Stimulated activated CD4-positive, alpha-beta T cell treated with anti-CD3 and anti-CD28 coated beads, Interleukin-15, amount 100 ng/mL, for 1 hour (primary cell): Measurements from ENCODE around the gene DHRS3.
"Not testable (repeated sequence)": the region's sequence is repeated elsewhere in the genome, so short reads cannot be mapped to it uniquely, and the experiment has no call there.

ENCODE experiments used
- DNase-seq, 2 donors: peaks; one replicate each; pipeline ENCODE4 v3.0.0-alpha.2; 2020; ENCODE audit warnings: low read depth in 1 of 2, low spot score in 1 of 2

Gene DHRS3, protein sequence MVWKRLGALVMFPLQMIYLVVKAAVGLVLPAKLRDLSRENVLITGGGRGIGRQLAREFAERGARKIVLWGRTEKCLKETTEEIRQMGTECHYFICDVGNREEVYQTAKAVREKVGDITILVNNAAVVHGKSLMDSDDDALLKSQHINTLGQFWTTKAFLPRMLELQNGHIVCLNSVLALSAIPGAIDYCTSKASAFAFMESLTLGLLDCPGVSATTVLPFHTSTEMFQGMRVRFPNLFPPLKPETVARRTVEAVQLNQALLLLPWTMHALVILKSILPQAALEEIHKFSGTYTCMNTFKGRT

GRCh38 chr1:12617901-12618660 lies at the start of gene DHRS3:
Gene DHRS3, minus strand, starts transcription at chr1:12618210. Its CDS starts 862 bp downstream, at chr1:12617348.
- peak; percentile 47 to 51 for DNase-seq

DNA sequence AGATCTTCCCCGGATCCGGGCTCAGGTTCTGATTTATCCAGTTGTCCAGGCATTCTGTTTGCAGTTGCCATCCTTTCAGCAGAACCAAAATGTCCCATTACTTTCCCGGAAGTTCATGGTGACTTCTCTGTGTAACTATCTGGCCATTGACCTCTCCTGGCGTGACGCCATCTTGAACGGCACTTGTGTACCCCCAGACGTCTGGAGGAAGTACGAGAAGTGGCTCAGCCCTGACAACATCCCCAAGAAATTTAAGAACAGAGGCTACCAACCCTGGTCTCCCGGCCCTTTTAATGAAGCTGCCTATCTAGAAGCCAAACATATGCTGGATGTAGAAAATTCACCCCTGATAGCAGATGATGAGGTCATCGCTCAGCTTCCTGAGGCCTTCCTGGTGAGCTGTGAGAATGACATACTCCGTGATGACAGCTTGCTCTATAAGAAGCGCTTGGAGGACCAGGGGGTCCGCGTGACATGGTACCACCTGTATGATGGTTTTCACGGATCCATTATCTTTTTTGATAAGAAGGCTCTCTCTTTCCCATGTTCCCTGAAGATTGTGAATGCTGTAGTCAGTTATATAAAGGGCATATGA lies 48.2 kb upstream of the DHRS3 start:
- no peak for DNase-seq

- no peak for DNase-seq
These were observed 47.5 kb upstream of the DHRS3 start for GRCh38 chr1:12665511-12665910.

- no peak for DNase-seq
These were observed 44.5 kb upstream of the DHRS3 start for GRCh38 chr1:12662556-12662955.

DNA sequence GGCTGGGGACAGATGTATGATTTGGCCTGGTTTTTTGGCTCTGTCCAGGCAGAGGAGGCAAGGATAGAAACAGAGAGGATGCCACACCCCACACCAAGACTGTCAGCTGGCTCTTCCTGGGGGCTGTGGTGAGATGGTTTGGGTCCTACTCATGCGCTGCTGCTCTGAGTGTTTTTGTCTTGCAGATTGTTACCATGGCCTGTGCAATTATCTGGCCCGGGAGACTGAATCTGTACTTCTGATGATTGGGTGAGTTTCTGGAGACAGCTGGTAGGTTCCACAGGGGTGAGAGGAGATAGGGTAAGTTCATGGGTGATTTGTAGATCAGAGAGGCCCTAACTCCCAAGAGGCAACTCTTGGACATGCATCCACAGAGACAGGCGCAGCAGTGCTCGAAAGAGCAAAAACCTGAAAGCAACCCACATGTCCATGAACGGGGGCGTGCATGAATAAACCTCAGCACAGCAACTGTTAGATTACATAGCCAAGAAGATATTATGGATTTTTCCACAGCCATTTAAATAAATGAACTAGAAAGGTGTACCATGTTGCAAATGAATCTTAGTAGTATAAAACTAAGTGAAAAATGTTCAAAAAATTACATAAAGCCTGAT lies 43.7 kb upstream of the DHRS3 start:
- DNase-seq, result no peak

- DNase-seq, result peak; percentile 39 to 42
These were observed 40.8 kb upstream of the DHRS3 start for GRCh38 chr1:12658531-12659453.

DNA sequence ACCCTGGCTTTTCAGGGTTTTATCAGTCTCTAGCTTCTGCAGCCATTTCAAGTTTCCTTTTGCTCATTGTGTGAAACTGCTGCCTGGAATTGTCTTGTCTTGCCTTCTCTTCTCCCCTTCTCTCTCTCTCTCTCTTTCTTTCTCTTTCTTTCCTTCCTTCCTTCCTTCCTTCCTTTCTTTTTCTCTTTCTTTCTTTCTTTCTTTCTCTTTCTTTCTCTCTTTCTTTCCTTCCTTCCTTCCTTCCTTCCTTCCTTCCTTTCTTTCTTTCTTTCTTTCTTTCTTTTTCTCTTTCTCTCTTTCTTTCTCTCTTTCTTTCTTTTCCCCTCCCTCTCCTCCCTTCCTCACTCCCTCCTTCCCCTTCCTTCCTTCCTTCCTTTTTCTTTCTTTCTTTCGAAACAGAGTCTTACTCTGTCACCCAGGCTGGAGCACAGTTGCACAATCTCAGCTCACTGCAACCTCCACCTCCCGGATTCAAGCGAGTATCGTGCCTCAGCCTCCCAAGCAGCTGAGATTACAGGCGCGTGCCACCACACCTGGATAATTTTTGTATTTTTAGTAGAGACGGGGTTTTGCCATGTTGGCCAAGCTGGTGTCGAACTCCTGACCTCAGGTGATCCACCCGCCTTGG lies 40.0 kb upstream of the DHRS3 start:
- not testable (repeated sequence) for DNase-seq

GRCh38 chr1:12657060-12657884 lies 39.3 kb upstream of the DHRS3 start:
- DNase-seq, result no peak

DNA sequence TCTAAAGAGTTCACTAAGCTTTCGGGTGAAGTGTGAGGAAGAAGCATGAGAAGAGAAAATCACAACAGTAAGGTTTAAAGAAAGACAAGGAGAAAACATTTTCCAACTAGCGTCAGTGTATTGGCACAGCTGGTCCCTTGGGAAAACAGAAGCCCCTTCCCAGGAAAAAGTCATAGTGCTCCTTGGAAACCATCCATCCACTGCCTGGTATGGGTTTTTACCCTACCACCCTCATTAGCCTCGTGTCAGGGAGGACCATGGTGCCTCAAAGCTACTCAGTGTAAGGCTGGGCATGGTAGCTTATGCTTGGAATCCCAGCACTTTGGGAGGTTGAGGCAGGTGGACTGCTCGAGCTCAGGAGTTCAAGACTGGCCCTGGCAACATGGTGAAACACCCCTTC lies 38.6 kb upstream of the DHRS3 start:
- DNase-seq, result no peak

DNA sequence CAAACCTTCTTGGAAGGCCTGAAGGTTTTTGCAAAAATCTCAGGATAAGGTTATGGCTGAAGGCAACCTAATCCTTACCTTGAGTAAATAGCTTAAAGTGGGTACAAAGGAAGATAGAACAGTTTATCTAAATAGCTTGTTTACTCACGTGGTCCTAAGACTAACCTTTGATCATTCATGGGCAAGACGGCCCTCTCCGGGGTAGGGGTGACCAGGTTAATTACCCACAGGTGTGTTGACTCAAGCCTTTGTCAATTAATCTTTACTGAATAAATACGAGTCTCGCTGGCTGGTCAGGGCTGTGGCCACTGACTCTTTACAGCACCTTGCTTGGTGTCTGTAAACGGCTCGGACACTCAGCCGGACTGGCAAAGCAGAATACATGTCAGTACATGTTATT lies 36.6 kb upstream of the DHRS3 start:
- DNase-seq, result no peak

DNA sequence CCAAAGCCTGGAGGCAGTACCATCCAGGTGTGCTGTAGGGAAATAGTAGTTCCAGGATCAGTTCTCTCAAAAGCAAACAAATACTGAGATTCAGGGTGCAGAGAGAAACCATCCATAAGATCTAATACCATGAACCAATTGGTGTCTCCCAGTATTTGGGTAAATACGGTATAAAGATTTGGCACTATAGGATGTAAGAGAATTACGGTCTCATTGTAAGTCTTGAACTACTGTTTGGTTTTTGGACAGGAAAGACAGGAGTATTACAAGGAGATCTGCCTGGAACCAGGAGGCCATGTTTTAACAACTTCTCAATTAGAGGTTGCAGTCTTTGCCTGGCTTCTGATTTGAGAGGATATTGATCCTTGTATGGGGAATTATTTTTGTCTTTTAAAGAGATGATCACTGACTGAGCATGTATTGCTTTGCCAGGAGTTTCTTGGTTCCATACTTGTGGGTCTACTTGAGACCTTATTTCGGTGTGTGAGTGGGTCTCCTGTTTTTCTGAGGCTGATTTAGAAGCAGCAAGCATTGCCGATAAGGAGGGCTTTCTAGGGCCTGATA lies 36.1 kb upstream of the DHRS3 start:
- no peak for DNase-seq

DNA sequence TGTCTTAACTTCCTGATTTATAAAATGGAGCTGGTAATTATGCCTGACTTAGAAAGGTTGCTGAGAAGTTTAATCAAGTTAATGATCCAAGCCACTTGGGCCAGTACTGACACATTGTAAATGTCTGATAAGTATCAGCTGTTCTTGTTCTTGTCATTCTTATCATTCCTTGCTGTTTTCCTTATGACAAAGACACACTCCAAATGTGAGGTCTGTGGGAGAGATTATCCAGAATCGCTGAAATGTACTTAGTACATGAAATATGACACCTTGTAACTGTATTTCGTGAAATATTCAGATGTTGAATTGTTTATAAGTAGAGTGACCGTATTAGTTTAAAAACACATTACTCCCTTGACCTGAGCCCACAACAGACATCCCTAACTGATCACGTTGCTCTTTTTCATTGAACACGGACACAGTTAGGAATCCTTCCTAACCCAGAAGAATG lies 32.0 kb upstream of the DHRS3 start:
- no peak for DNase-seq

DNA sequence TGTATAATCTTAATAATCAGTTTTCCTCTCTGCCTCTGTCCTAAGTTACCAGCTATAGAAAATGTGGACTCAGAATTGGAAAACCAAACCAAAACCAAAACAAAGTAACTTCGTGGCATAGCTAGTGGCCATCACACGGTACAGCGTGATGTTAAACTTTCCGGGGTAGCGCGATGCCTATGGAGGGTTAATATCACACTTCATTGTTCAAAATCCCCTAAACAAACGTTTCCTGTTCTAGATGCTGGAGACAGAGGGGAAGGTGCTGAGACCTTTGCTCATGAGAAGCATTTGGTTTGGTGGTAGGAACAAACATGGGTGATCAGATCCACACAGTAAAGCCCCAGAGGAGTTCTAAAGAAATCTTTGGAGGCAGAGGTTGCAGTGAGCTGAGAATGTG lies 30.7 kb upstream of the DHRS3 start:
- no peak for DNase-seq

- DNase-seq, result not testable (repeated sequence)
These were observed 27.4 kb upstream of the DHRS3 start for GRCh38 chr1:12645401-12645800.

DNA sequence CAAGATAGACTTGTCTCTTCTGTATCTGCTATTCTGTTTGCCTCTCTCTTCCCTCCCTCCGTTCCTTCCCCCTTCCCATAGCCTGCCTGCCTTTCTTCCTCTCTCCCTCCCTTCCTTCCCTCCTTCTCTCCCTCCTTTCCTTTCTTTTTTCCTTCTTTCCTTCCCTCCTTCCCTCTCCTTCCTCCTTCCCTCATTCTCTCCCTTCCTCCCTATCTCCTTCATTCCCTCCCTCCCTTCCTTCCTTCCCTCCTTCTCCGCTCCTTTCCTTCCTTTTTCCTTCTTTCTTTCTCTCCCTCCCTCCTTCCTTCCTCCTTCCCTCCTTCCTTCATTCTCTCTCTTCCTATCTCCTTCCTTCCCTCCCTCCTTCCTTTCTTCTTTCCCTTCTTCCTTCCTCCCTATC lies 26.8 kb upstream of the DHRS3 start:
- no peak for DNase-seq

DNA sequence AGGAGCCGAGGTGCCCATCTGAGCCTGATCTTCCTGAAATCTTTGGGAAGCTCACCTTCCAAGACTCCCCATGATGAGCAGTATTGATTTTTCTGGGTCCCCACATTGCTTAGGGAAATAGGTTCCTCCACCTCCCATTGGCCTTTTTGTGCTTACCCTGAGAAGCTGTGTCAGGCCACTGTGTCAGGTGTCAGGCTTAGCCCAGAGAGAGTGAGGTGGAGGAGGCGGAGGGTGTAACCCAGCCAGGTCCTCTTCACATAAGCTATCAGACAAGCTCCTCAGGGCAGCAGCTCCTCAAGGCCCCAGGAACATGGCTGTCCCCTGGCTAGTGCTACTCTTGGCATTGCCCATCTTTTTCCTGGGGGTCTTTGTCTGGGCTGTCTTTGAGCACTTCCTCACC lies 26.2 kb upstream of the DHRS3 start:
- no peak for DNase-seq

- no peak for DNase-seq
These were observed 25.8 kb upstream of the DHRS3 start, which contains the start of gene AADACL4 for GRCh38 chr1:12643785-12644184. Gene AADACL4, plus strand, starts transcription at chr1:12644085. Its CDS starts 462 bp downstream, at chr1:12644547.

DNA sequence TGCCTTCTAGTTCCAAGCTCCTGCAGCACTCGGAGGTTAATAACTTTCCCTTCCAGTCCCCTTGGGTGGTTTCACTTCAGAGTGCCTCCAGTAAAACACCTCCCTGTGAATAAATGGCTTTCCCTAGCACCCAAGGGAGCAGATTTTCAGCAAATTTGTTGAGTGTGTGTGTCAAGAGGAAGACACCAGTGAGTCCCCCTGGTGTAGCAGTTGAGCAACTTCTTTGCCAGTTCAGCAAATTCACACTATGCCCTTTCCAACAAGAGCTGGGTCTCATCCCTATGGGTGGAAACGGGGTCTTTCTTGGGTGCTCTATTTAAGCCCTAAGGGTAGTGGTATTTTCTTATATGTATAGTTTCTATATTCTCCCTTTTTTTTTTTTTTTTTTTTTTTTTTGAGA lies 25.1 kb upstream of the DHRS3 start:
- DNase-seq, result no peak

DNA sequence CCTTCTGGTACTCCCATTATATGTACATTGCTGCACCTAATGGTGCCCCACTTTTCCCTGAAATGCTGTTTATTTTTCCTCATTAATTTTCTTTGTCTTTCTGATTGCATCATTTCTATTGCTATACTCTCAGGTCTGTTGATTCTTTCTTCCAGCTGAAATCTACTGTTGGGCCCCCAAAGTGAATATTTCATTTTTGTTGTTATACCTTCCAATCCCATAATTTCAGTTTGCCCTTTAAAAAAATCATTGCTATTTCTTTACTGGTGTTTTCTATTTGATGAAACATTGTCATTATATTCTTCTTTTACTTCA lies 22.9 kb upstream of the DHRS3 start:
- DNase-seq, result no peak
